ENCODE data around the gene KCNMB1. TPM values are rescaled to one million over a fixed set of nuclear protein-coding genes. Genes with fewer than 3 reads are reported as not detected.

The KCNMB1 gene
- total RNA-seq, 1 experiment from 2014 or later, result not detected

- Histone ChIP-seq H3K9me3 (ENCODE audit: low read length) (no peaks in the 10 kb centered on the region), H3K9me2 (replicated peaks; ENCODE audit: low read length) (no peaks in the 10 kb centered on the region), H3K27me3 (ENCODE audit: low read length) (peaks cover 51% of the 10 kb centered on the region), H3K27ac (ENCODE audit: low read length) (no peak overlapping the region), H2AFZ (ENCODE audit: low read length) (no peak overlapping the region), H3K79me2 (ENCODE audit: low read length) (no peaks in the 10 kb centered on the region), H3K4me3 (ENCODE audit: low read length) (no peak overlapping the region), H3K36me3 (ENCODE audit: low read depth, low read length) (no peaks in the 10 kb centered on the region), H3F3A (ENCODE audit: low read length, unreplicated experiment) (no peaks in the 10 kb centered on the region), H4K20me1 (ENCODE audit: low read length) (no peaks in the 10 kb centered on the region), H3K4me2 (ENCODE audit: low read length) (no peak overlapping the region), H3K9ac (ENCODE audit: low read length) (no peak overlapping the region), H3K4me1 (ENCODE audit: insufficient read depth, low read length) (no peaks in the 10 kb centered on the region)
- DNase-seq (no peak), ATAC-seq (no peak)
- TF ChIP-seq EZH2phosphoT487 (IDR thresholded peaks at IDR 0.05; ENCODE audit: borderline replicate concordance, low read length), result no peak
- no peak for TF ChIP-seq CTCF (conservative IDR thresholded peaks at IDR 0.05; ENCODE audit: low read depth, low read length)
- TF ChIP-seq EZH2 (IDR thresholded peaks at IDR 0.05; ENCODE audit: low read length, unreplicated experiment), result no peak
- intact Hi-C loops (cut with micrococcal nuclease), result no loop called here
- POLR2A ChIA-PET (ENCODE audit: unreplicated experiment), result no interaction called here
- no TSS peak for BruUV-seq (replicated peaks)
- CTCF ChIA-PET, result no interaction called here
These were observed 23.3 kb downstream of the KCNMB1 start for GRCh38 chr5:170365831-170366230.

GRCh38 chr5:170365011-170365410 lies 24.2 kb downstream of the KCNMB1 start:
- H3K27ac ChIP-seq (ENCODE audit: low read length), result no peak overlapping the region
- DNase-seq, result no peak
- peaks cover 44% of the 10 kb centered on the region for H3K27me3 ChIP-seq (ENCODE audit: low read length)
- no peak overlapping the region for H3K4me3 ChIP-seq (ENCODE audit: low read length)
- no peaks in the 10 kb centered on the region for H3K79me2 ChIP-seq (ENCODE audit: low read length)
- ATAC-seq, result no peak
- no peaks in the 10 kb centered on the region for H4K20me1 ChIP-seq (ENCODE audit: low read length)
- ChIA-PET POLR2A (ENCODE audit: unreplicated experiment) (no interaction called here), CTCF (no interaction called here)
- intact Hi-C loops (cut with micrococcal nuclease), result no loop called here
- H2AFZ ChIP-seq (ENCODE audit: low read length), result no peak overlapping the region
- BruUV-seq (replicated peaks), result no TSS peak
- no peak overlapping the region for H3K9ac ChIP-seq (ENCODE audit: low read length)
- H3F3A ChIP-seq (ENCODE audit: low read length, unreplicated experiment), result no peaks in the 10 kb centered on the region
- H3K9me3 ChIP-seq (ENCODE audit: low read length), result no peaks in the 10 kb centered on the region
- H3K9me2 ChIP-seq (replicated peaks; ENCODE audit: low read length), result no peaks in the 10 kb centered on the region
- no peaks in the 10 kb centered on the region for H3K36me3 ChIP-seq (ENCODE audit: low read depth, low read length)
- TF ChIP-seq CTCF (conservative IDR thresholded peaks at IDR 0.05; ENCODE audit: low read depth, low read length), result no peak
- TF ChIP-seq EZH2 (IDR thresholded peaks at IDR 0.05; ENCODE audit: low read length, unreplicated experiment), result no peak
- no peak for TF ChIP-seq EZH2phosphoT487 (IDR thresholded peaks at IDR 0.05; ENCODE audit: borderline replicate concordance, low read length)
- H3K4me2 ChIP-seq (ENCODE audit: low read length), result no peak overlapping the region
- no peaks in the 10 kb centered on the region for H3K4me1 ChIP-seq (ENCODE audit: insufficient read depth, low read length)

- H3K9me3 ChIP-seq (ENCODE audit: low read length), result no peaks in the 10 kb centered on the region
- no peak overlapping the region for H2AFZ ChIP-seq (ENCODE audit: low read length)
- DNase-seq (no peak), ATAC-seq (no peak)
- H3K4me2 ChIP-seq (ENCODE audit: low read length), result no peak overlapping the region
- ChIA-PET CTCF (no interaction called here), POLR2A (ENCODE audit: unreplicated experiment) (no interaction called here)
- H4K20me1 ChIP-seq (ENCODE audit: low read length), result no peaks in the 10 kb centered on the region
- TF ChIP-seq EZH2 (IDR thresholded peaks at IDR 0.05; ENCODE audit: low read length, unreplicated experiment), result no peak
- H3K27ac ChIP-seq (ENCODE audit: low read length), result no peak overlapping the region
- H3F3A ChIP-seq (ENCODE audit: low read length, unreplicated experiment), result no peaks in the 10 kb centered on the region
- H3K4me1 ChIP-seq (ENCODE audit: insufficient read depth, low read length), result no peaks in the 10 kb centered on the region
- no peaks in the 10 kb centered on the region for H3K36me3 ChIP-seq (ENCODE audit: low read depth, low read length)
- H3K9ac ChIP-seq (ENCODE audit: low read length), result no peak overlapping the region
- intact Hi-C loops (cut with micrococcal nuclease), result no loop called here
- H3K27me3 ChIP-seq (ENCODE audit: low read length), result peaks cover 31% of the 10 kb centered on the region
- no TSS peak for BruUV-seq (replicated peaks)
- no peak overlapping the region for H3K4me3 ChIP-seq (ENCODE audit: low read length)
- no peaks in the 10 kb centered on the region for H3K9me2 ChIP-seq (replicated peaks; ENCODE audit: low read length)
- no peaks in the 10 kb centered on the region for H3K79me2 ChIP-seq (ENCODE audit: low read length)
These were observed 25.5 kb downstream of the KCNMB1 start for GRCh38 chr5:170363671-170364070.

All from PC-3 (cell line).